Natural killer cell (primary cell): ENCODE data around the gene MVB12B. TPM values are rescaled to one million over a fixed set of nuclear protein-coding genes. Genes with fewer than 3 reads are reported as not detected.

Source experiments
- ATAC-seq, 3 donors: fragments of 150-1000 bp in 2 of 3; fragments of 200-7000 bp in 1 of 3; cut with Tn5 transposase; 1 replicate in 1 of 3; 2 replicates in 2 of 3; pipeline ENCODE4 v1.10.0; 2021; ENCODE audit warnings: mild to moderate bottlenecking in 2 of 3, moderate library complexity in 2 of 3
- DNase-seq, 2 donors: peaks; one replicate each; pipeline versions ENCODE4 v3.0.0 to v3.0.0-alpha.2; 2013 to 2021; ENCODE audit warnings: mixed read lengths in 1 of 2
- H3K27ac ChIP-seq: one replicate; pipeline ENCODE4 v1.5.1; 2013; ENCODE audit warnings: mild to moderate bottlenecking, low read length
- H3K27me3 ChIP-seq: one replicate; pipeline ENCODE4 v1.6.1; 2013; ENCODE audit warnings: low read length; ENCODE audit not compliant: control insufficient read depth, insufficient read depth
- H3K36me3 ChIP-seq: one replicate; pipeline ENCODE4 v1.6.1; 2013; ENCODE audit warnings: low read length; ENCODE audit not compliant: control insufficient read depth, insufficient read depth
- H3K4me1 ChIP-seq: one replicate; pipeline ENCODE4 v1.6.1; 2013; ENCODE audit warnings: low read length; ENCODE audit not compliant: control insufficient read depth, insufficient read depth
- H3K4me3 ChIP-seq: one replicate; pipeline ENCODE4 v1.5.1; 2013; ENCODE audit warnings: low read length
- H3K9me3 ChIP-seq: one replicate; pipeline ENCODE4 v1.6.1; 2013; ENCODE audit warnings: low read length; ENCODE audit not compliant: control insufficient read depth, insufficient read depth
- H3K27ac Mint-ChIP-seq, 2 donors: one replicate each; pipeline ENCODE4 v1.8.0; 2022; ENCODE audit warnings: mild to moderate bottlenecking in 2 of 2, mixed read lengths in 2 of 2, moderate library complexity in 1 of 2
- H3K27me3 Mint-ChIP-seq, 2 donors: one replicate each; pipeline ENCODE4 v1.8.0; 2022; ENCODE audit warnings: low read depth in 2 of 2, mixed read lengths in 2 of 2
- H3K36me3 Mint-ChIP-seq: one replicate; pipeline ENCODE4 v1.8.0; 2022; ENCODE audit warnings: mixed read lengths
- H3K4me1 Mint-ChIP-seq, 2 donors: one replicate each; pipeline ENCODE4 v1.8.0; 2022; ENCODE audit warnings: mixed read lengths in 2 of 2
- H3K4me3 Mint-ChIP-seq: one replicate; pipeline ENCODE4 v1.8.0; 2022; ENCODE audit warnings: mild to moderate bottlenecking, moderate library complexity, mixed read lengths
- H3K9me3 Mint-ChIP-seq, 2 donors: one replicate each; pipeline ENCODE4 v1.8.0; 2022; ENCODE audit warnings: mixed read lengths in 2 of 2
- CTCF ChIP-seq: fragments of 200-600 bp; IDR thresholded peaks from one replicate; pipeline ENCODE4 v1.8.0; 2022; ENCODE audit warnings: antibody characterized with exemption
- WGBS: methylation state at CpG from one replicate; pipeline ENCODE4 v1.1.7; 2013; ENCODE audit warnings: missing lambda C conversion rate; ENCODE audit not compliant: insufficient coverage; 5-methylcytosine and 5-hydroxymethylcytosine counted together
- intact Hi-C: fragments of 100-400 bp; cut with micrococcal nuclease; formaldehyde crosslinking; loops from one replicate; pipeline ENCODE4 v1.14.2; 2022
- total RNA-seq, 4 donors: library from RNA; stranded (reverse); fragments of 120-200 nt in 1 of 4; gene quantifications; one replicate each; pipeline versions ENCODE4 v1.2.3 to v1.2.4, GENCODE V29; 2013 to 2022

Gene MVB12B
- total RNA-seq, 3 donors from 2014 or later (not counting 1 experiment from before 2014, with no cell fraction given), result 2.0 to 13.0 (median 7.8) TPM

GRCh38 chr9:126459965-126460843, 133.6 kb downstream of the MVB12B start:
- no peaks in the 10 kb centered on the region for H3K4me1 ChIP-seq
- H3K4me3 Mint-ChIP-seq, result no peak overlapping the region
- no peaks in the 10 kb centered on the region for H3K9me3 ChIP-seq
- no peaks in the 10 kb centered on the region for H3K36me3 ChIP-seq
- TF ChIP-seq CTCF, result no peak
- H3K27me3 Mint-ChIP-seq, result peaks cover 0 to 4% of the 10 kb centered on the region in 2 donors
- H3K27ac ChIP-seq, result no peak overlapping the region
- DNase-seq, result no peak
- WGBS, result 88% methylated on average over 13 of the region's 14 CpGs
- H3K4me1 Mint-ChIP-seq, result peaks cover 5 to 18% of the 10 kb centered on the region in 2 donors
- no peaks in the 10 kb centered on the region for H3K36me3 Mint-ChIP-seq
- H3K4me3 ChIP-seq, result no peak overlapping the region
- H3K27ac Mint-ChIP-seq, result no peak overlapping the region
- H3K27me3 ChIP-seq, result no peaks in the 10 kb centered on the region
- no peak for ATAC-seq
- no peaks in the 10 kb centered on the region for H3K9me3 Mint-ChIP-seq
- intact Hi-C loops, result no loop called here

- Mint-ChIP-seq H3K9me3 (no peaks in the 10 kb centered on the region), H3K27me3 (peaks cover 0 to 4% of the 10 kb centered on the region in 2 donors), H3K4me3 (no peak overlapping the region), H3K36me3 (no peaks in the 10 kb centered on the region), H3K27ac (no peak overlapping the region), H3K4me1 (peaks cover 5 to 18% of the 10 kb centered on the region in 2 donors)
- DNase-seq, result no peak
- Histone ChIP-seq H3K4me1 (no peaks in the 10 kb centered on the region), H3K27ac (no peak overlapping the region), H3K36me3 (no peaks in the 10 kb centered on the region), H3K4me3 (no peak overlapping the region), H3K9me3 (no peaks in the 10 kb centered on the region), H3K27me3 (no peaks in the 10 kb centered on the region)
- no peak for TF ChIP-seq CTCF
- 97% methylated on average over 5 of the region's 8 CpGs for WGBS
- no peak for ATAC-seq
- intact Hi-C loops, result no loop called here
Measured at GRCh38 chr9:126461029-126461428, 134.4 kb downstream of the MVB12B start.

- peaks cover 5 to 18% of the 10 kb centered on the region in 2 donors for H3K4me1 Mint-ChIP-seq
- no peaks in the 10 kb centered on the region for H3K4me1 ChIP-seq
- no peaks in the 10 kb centered on the region for H3K9me3 ChIP-seq
- H3K27me3 ChIP-seq, result no peaks in the 10 kb centered on the region
- DNase-seq, result no peak
- H3K4me3 Mint-ChIP-seq, result no peak overlapping the region
- H3K9me3 Mint-ChIP-seq, result no peaks in the 10 kb centered on the region
- H3K27ac ChIP-seq, result no peak overlapping the region
- peaks cover 0 to 4% of the 10 kb centered on the region in 2 donors for H3K27me3 Mint-ChIP-seq
- no peak overlapping the region for H3K4me3 ChIP-seq
- TF ChIP-seq CTCF, result no peak
- 96% methylated on average over 17 of the region's 17 CpGs for WGBS
- H3K36me3 Mint-ChIP-seq, result no peaks in the 10 kb centered on the region
- intact Hi-C loops, result no loop called here
- H3K36me3 ChIP-seq, result no peaks in the 10 kb centered on the region
- H3K27ac Mint-ChIP-seq, result no peak overlapping the region
- ATAC-seq, result no peak
Measured at GRCh38 chr9:126461608-126462007, 135.0 kb downstream of the MVB12B start.
